ENCODE measurements around the gene RBBP5. TPM values are rescaled to one million over a fixed set of nuclear protein-coding genes. Genes with fewer than 3 reads are reported as not detected.

Gene RBBP5
- total RNA-seq, 2 donors from 2014 or later, result 17.8 to 23.6 TPM

GRCh38 chr1:205109269-205109668 lies 12.5 kb downstream of the RBBP5 start:
- Histone ChIP-seq H3K36me3 (ENCODE audit: control insufficient read depth, insufficient read depth, low read length) (peaks cover 78% of the 10 kb centered on the region), H3K27ac (ENCODE audit: low read depth, low read length) (no peak overlapping the region), H3K27me3 (ENCODE audit: control insufficient read depth, insufficient read depth, low read length, poor library complexity, severe bottlenecking) (no peaks in the 10 kb centered on the region), H3K4me1 (ENCODE audit: control insufficient read depth, insufficient read depth, low read length) (no peaks in the 10 kb centered on the region), H3K4me3 (ENCODE audit: low read length) (no peak overlapping the region), H3K9ac (ENCODE audit: extremely low read depth, low read length, poor library complexity, severe bottlenecking) (no peak overlapping the region), H3K9me3 (ENCODE audit: control insufficient read depth, low read length) (no peaks in the 10 kb centered on the region)
- H3K9me3 Mint-ChIP-seq, result no peaks in the 10 kb centered on the region
- no peak for DNase-seq
- no peak overlapping the region for H3K4me3 Mint-ChIP-seq
- no peak for TF ChIP-seq CTCF (conservative IDR thresholded peaks at IDR 0.05)
- no peaks in the 10 kb centered on the region for H3K27me3 Mint-ChIP-seq (ENCODE audit: insufficient read depth)
- H3K36me3 Mint-ChIP-seq (ENCODE audit: low read depth), result peaks cover 44% of the 10 kb centered on the region
- no peak overlapping the region for H3K27ac Mint-ChIP-seq
- WGBS, 2 experiments (ENCODE audit: insufficient coverage in 1 of 2, insufficient read length in 1 of 2), result 80% methylated on average over 1 of the region's 1 CpG; no CpG with 5 or more reads in 1 of the 2 experiments
- no peaks in the 10 kb centered on the region for H3K4me1 Mint-ChIP-seq

- TF ChIP-seq CTCF (conservative IDR thresholded peaks at IDR 0.05), result no peak
- no peak for DNase-seq
- no peaks in the 10 kb centered on the region for H3K4me1 ChIP-seq (ENCODE audit: control insufficient read depth, insufficient read depth, low read length)
- peaks cover 78% of the 10 kb centered on the region for H3K36me3 ChIP-seq (ENCODE audit: control insufficient read depth, insufficient read depth, low read length)
- H3K27ac Mint-ChIP-seq, result no peak overlapping the region
- no peaks in the 10 kb centered on the region for H3K9me3 ChIP-seq (ENCODE audit: control insufficient read depth, low read length)
- H3K36me3 Mint-ChIP-seq (ENCODE audit: low read depth), result peaks cover 46% of the 10 kb centered on the region
- H3K27me3 Mint-ChIP-seq (ENCODE audit: insufficient read depth), result no peaks in the 10 kb centered on the region
- no peaks in the 10 kb centered on the region for H3K9me3 Mint-ChIP-seq
- no peak overlapping the region for H3K9ac ChIP-seq (ENCODE audit: extremely low read depth, low read length, poor library complexity, severe bottlenecking)
- no peaks in the 10 kb centered on the region for H3K27me3 ChIP-seq (ENCODE audit: control insufficient read depth, insufficient read depth, low read length, poor library complexity, severe bottlenecking)
- H3K4me3 Mint-ChIP-seq, result no peak overlapping the region
- no peak overlapping the region for H3K4me3 ChIP-seq (ENCODE audit: low read length)
- 94 to 100% methylated on average over 1 to 4 of the region's 4 CpGs for WGBS, 2 experiments (ENCODE audit: insufficient coverage in 1 of 2, insufficient read length in 1 of 2)
- H3K4me1 Mint-ChIP-seq, result no peaks in the 10 kb centered on the region
- H3K27ac ChIP-seq (ENCODE audit: low read depth, low read length), result no peak overlapping the region
Observed at GRCh38 chr1:205108464-205108863, 13.3 kb downstream of the RBBP5 start.

- no peaks in the 10 kb centered on the region for H3K27me3 Mint-ChIP-seq (ENCODE audit: insufficient read depth)
Observed at GRCh38 chr1:205107327-205107726, 14.5 kb downstream of the RBBP5 start.

More at GRCh38 chr1:205107327-205107726, 14.5 kb downstream of the RBBP5 start:
- peaks cover 52% of the 10 kb centered on the region for H3K36me3 Mint-ChIP-seq (ENCODE audit: low read depth)
- no peak overlapping the region for H3K27ac Mint-ChIP-seq
- no peak overlapping the region for H3K4me3 Mint-ChIP-seq
- H3K4me1 ChIP-seq (ENCODE audit: control insufficient read depth, insufficient read depth, low read length), result no peaks in the 10 kb centered on the region
- no peaks in the 10 kb centered on the region for H3K27me3 ChIP-seq (ENCODE audit: control insufficient read depth, insufficient read depth, low read length, poor library complexity, severe bottlenecking)
- no peak for DNase-seq
- no peak overlapping the region for H3K9ac ChIP-seq (ENCODE audit: extremely low read depth, low read length, poor library complexity, severe bottlenecking)
- TF ChIP-seq CTCF (conservative IDR thresholded peaks at IDR 0.05), result no peak
- H3K9me3 Mint-ChIP-seq, result no peaks in the 10 kb centered on the region
- WGBS, 2 experiments (ENCODE audit: insufficient coverage in 1 of 2, insufficient read length in 1 of 2), result 91 to 93% methylated on average over 4 of the region's 4 CpGs
- H3K4me1 Mint-ChIP-seq, result no peaks in the 10 kb centered on the region
- no peak overlapping the region for H3K4me3 ChIP-seq (ENCODE audit: low read length)
- H3K36me3 ChIP-seq (ENCODE audit: control insufficient read depth, insufficient read depth, low read length), result peaks cover 79% of the 10 kb centered on the region
- H3K9me3 ChIP-seq (ENCODE audit: control insufficient read depth, low read length), result no peaks in the 10 kb centered on the region
- H3K27ac ChIP-seq (ENCODE audit: low read depth, low read length), result no peak overlapping the region
